SK-N-SH (cell line): ENCODE results near the gene ZMYND8. TPM values are rescaled to one million over a fixed set of nuclear protein-coding genes. Genes with fewer than 3 reads are reported as not detected.

ENCODE experiments used
- CTCF ChIA-PET: fragments of 300-600, 350-600 bp; formaldehyde crosslinking; extraction: SDS; loops from one replicate; lab custom pipeline; 2021; lab: Yijun Ruan, JAX
- POLR2A ChIA-PET: fragments of 350-600 bp; sonication (Branson Sonifier 250); formaldehyde crosslinking; extraction: SDS; loops from one replicate; lab custom pipeline; 2020; ENCODE audit warnings: antibody characterized with exemption, inconsistent platforms; lab: Yijun Ruan, JAX
- DNase-seq: peaks from one replicate; pipeline ENCODE4 v3.0.0; 2012
- H2AFZ ChIP-seq: fragments of 200-600 bp; sonication (generic); 2 replicates; pipeline ENCODE4 v1.8.1; 2016; ENCODE audit warnings: antibody characterized with exemption, mild to moderate bottlenecking, low read depth
- H3F3A ChIP-seq: fragments of 200-600 bp; sonication (generic); replicated peaks from 2 replicates; pipeline ENCODE3; 2016; ENCODE audit warnings: antibody characterized with exemption, mild to moderate bottlenecking; ENCODE audit not compliant: insufficient read depth
- H3K27ac ChIP-seq, 2 experiments: fragments of 200-500 bp in 1 of 2; fragments of 200-600 bp in 1 of 2; sonication (Bioruptor generic) in 1 of 2; sonication (generic), shearing (Covaris generic) in 1 of 2; 2 replicates each; pipeline versions ENCODE4 v1.5.1 to v1.6.1; 2014 to 2016; ENCODE audit warnings: low read depth in 2 of 2, inconsistent platforms in 1 of 2, low read length in 1 of 2, mild to moderate bottlenecking in 1 of 2, mixed read lengths in 1 of 2
- H3K27me3 ChIP-seq: fragments of 200-600 bp; sonication (generic), shearing (Covaris generic); 2 replicates; pipeline ENCODE4 v1.6.1; 2016; ENCODE audit warnings: mixed run types; ENCODE audit not compliant: insufficient read depth
- H3K36me3 ChIP-seq, 2 experiments: fragments of 200-500 bp in 1 of 2; fragments of 200-600 bp in 1 of 2; sonication (Bioruptor generic) in 1 of 2; sonication (generic) in 1 of 2; replicated peaks in 1 of 2; 2 replicates each; pipeline versions ENCODE3 to v1.5.1; 2014 to 2016; ENCODE audit warnings: low read length in 1 of 2, mild to moderate bottlenecking in 1 of 2; ENCODE audit not compliant: insufficient read depth in 2 of 2, control insufficient read depth in 1 of 2
- H3K4me1 ChIP-seq, 2 experiments: fragments of 200-500 bp in 1 of 2; fragments of 200-600 bp in 1 of 2; sonication (Bioruptor generic) in 1 of 2; sonication (generic), shearing (Covaris generic) in 1 of 2; 2 replicates each; pipeline versions ENCODE4 v1.5.1 to v1.6.1; 2014 to 2016; ENCODE audit warnings: low read depth in 1 of 2, low read length in 1 of 2, mixed run types in 1 of 2; ENCODE audit not compliant: insufficient read depth in 2 of 2, control insufficient read depth in 1 of 2
- H3K4me2 ChIP-seq: fragments of 200-600 bp; sonication (generic), shearing (Covaris generic); 2 replicates; pipeline ENCODE4 v1.6.1; 2017; ENCODE audit warnings: mixed run types
- H3K4me3 ChIP-seq, 2 experiments: fragments of 200-500 bp in 1 of 2; fragments of 200-600 bp in 1 of 2; sonication (Bioruptor generic) in 1 of 2; sonication (generic), shearing (Covaris generic) in 1 of 2; 2 replicates each; pipeline versions ENCODE4 v1.5.1 to v1.8.1; 2014 to 2016; ENCODE audit warnings: low read depth in 2 of 2, inconsistent platforms in 1 of 2, low read length in 1 of 2, mild to moderate bottlenecking in 1 of 2, mixed read lengths in 1 of 2, moderate library complexity in 1 of 2
- H3K79me2 ChIP-seq: fragments of 200-600 bp; sonication (generic); 2 replicates; pipeline ENCODE4 v1.8.1; 2017; ENCODE audit warnings: mild to moderate bottlenecking; ENCODE audit not compliant: insufficient read depth
- H3K9ac ChIP-seq: fragments of 200-600 bp; sonication (generic); 2 replicates; pipeline ENCODE4 v1.6.1; 2017; ENCODE audit warnings: mixed run types
- H3K9me2 ChIP-seq: fragments of 200-600 bp; sonication (generic); 2 replicates; pipeline ENCODE4 v1.6.1; 2017; ENCODE audit warnings: mixed run types
- H3K9me3 ChIP-seq: fragments of 200-600 bp; sonication (generic); 2 replicates; pipeline ENCODE4 v1.6.1; 2017; ENCODE audit warnings: mixed run types, mild to moderate bottlenecking, moderate library complexity
- H4K20me1 ChIP-seq: fragments of 200-600 bp; sonication (generic); 2 replicates; pipeline ENCODE4 v1.6.1; 2017; ENCODE audit warnings: mild to moderate bottlenecking, mixed run types; ENCODE audit not compliant: insufficient read depth
- EP300 ChIP-seq, 2 experiments: IDR thresholded peaks; 2 replicates each; pipeline versions ENCODE4 v1.4.0 to v1.6.1; 2012; ENCODE audit warnings: borderline replicate concordance in 1 of 2, low read depth in 1 of 2, low read length in 1 of 2
- FOSL2 ChIP-seq: IDR thresholded peaks from 2 replicates; pipeline ENCODE4 v1.4.0; 2012; ENCODE audit warnings: low read depth, mild to moderate bottlenecking, moderate library complexity, borderline replicate concordance
- FOXJ3 ChIP-seq: sonication (generic); formaldehyde crosslinking; IDR thresholded peaks from 2 replicates; pipeline ENCODE4 v1.5.1; 2020; ENCODE audit warnings: mild to moderate bottlenecking, missing genetic modification reagents
- GATA2 ChIP-seq: sonication (generic); formaldehyde crosslinking; IDR thresholded peaks from 2 replicates; pipeline ENCODE4 v1.5.0; 2020; ENCODE audit warnings: mild to moderate bottlenecking, missing genetic modification reagents
- SIN3A ChIP-seq: IDR thresholded peaks from 2 replicates; pipeline ENCODE4 v1.6.1; 2012; ENCODE audit warnings: low read depth, mild to moderate bottlenecking, low read length, moderate library complexity, borderline replicate concordance
- TCF12 ChIP-seq: IDR thresholded peaks from 2 replicates; pipeline ENCODE4 v1.4.0; 2012
- WGBS: methylation state at CpG from one replicate; pipeline ENCODE4 v1.1.6; 2017; ENCODE audit warnings: low lambda C conversion rate; 5-methylcytosine and 5-hydroxymethylcytosine counted together
- polyA plus RNA-seq, 3 experiments: library from polyadenylated mRNA; depleted of rRNA; stranded (reverse); fragments of >200 nt; gene quantifications; 2 replicates each; pipeline ENCODE4 v1.2.3, GENCODE V29; 2012
- TF ChIP-seq, protein P1 (sequence below): IDR thresholded peaks from 2 replicates; pipeline ENCODE4; 2012
- TF ChIP-seq, protein P2 (sequence below): IDR thresholded peaks from 2 replicates; pipeline ENCODE4 v1.4.0; 2012; ENCODE audit warnings: low read depth
- TF ChIP-seq, protein P3 (sequence below): IDR thresholded peaks from 2 replicates; pipeline ENCODE4 v1.6.1; 2012; ENCODE audit warnings: mild to moderate bottlenecking, low read depth, low read length, moderate library complexity

The ZMYND8 gene
- polyA plus RNA-seq, 1 of the 3 experiments (the other 2 are of a cell fraction), result 25.3 TPM

DNA sequence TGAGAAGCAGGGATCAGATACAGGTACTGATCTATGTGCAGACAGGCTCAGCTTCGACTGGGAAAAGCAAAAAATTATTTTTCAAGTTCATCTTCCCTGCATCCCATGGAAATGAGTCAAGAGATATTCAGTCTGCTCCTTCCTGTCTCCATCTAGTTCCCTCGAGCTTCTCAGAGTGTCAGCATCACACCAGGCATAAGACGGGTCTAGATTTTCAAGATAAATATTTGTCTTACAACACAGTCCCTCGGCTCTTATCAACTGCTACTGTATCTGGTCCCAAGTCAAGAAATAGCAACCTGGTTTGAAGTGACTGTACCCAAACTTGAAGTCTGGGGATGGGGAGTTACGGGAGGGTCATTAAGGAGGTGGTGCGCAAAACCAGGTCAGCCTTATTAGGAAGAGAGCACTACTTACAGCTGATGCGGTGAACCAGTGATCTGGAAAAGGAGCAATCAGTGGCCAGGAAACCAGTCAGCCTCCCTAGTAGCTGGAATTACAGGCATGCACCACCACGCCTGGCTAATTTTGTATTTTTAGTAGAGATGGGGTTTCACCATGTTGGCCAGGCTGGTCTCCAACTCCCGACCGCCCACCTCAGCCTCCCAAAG is 29.7 kb downstream of the ZMYND8 start:
- peaks cover 17% of the 10 kb centered on the region for H3F3A ChIP-seq
- no peaks in the 10 kb centered on the region for H3K27me3 ChIP-seq
- H2AFZ ChIP-seq, result no peak overlapping the region
- no peak overlapping the region for H3K4me3 ChIP-seq
- H3K4me1 ChIP-seq, result peaks cover 17 to 22% of the 10 kb centered on the region in 2 experiments; a peak in 3 of 4 replicates
- peak overlapping the region; percentile 16 to 93; a peak in 3 of 4 replicates for H3K27ac ChIP-seq
- CTCF ChIA-PET, result interaction anchor here (1.6 to 3.0 kb wide), 3 partner anchors 54 to 57 kb away, joined by 3 to 22 read pairs (median 13); no protein-coding TSS in a partner anchor
- no peaks in the 10 kb centered on the region for H3K9me3 ChIP-seq
- H3K36me3 ChIP-seq, result peaks cover 0 to 8% of the 10 kb centered on the region in 2 experiments
- H3K9me2 ChIP-seq, result no peaks in the 10 kb centered on the region
- H3K79me2 ChIP-seq, result peaks cover 99% of the 10 kb centered on the region
- WGBS, result 55% methylated on average over 10 of the region's 10 CpGs
- TF ChIP-seq, protein P1, sequence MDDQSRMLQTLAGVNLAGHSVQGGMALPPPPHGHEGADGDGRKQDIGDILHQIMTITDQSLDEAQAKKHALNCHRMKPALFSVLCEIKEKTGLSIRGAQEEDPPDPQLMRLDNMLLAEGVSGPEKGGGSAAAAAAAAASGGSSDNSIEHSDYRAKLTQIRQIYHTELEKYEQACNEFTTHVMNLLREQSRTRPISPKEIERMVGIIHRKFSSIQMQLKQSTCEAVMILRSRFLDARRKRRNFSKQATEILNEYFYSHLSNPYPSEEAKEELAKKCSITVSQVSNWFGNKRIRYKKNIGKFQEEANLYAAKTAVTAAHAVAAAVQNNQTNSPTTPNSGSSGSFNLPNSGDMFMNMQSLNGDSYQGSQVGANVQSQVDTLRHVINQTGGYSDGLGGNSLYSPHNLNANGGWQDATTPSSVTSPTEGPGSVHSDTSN, result peak; percentile 24; the same call in 1 of the 2 replicates
- TF ChIP-seq TCF12, result peak; percentile 41
- TF ChIP-seq FOXJ3 (CRISPR knock-in tag), result no peak
- TF ChIP-seq FOSL2, result 0 out of 2 replicates have a peak, but pooled peaks have one; percentile 16
- TF ChIP-seq, protein P2, sequence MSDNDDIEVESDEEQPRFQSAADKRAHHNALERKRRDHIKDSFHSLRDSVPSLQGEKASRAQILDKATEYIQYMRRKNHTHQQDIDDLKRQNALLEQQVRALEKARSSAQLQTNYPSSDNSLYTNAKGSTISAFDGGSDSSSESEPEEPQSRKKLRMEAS, result peak; percentile 43; the same call in 1 of the 2 replicates
- TF ChIP-seq, protein P3, sequence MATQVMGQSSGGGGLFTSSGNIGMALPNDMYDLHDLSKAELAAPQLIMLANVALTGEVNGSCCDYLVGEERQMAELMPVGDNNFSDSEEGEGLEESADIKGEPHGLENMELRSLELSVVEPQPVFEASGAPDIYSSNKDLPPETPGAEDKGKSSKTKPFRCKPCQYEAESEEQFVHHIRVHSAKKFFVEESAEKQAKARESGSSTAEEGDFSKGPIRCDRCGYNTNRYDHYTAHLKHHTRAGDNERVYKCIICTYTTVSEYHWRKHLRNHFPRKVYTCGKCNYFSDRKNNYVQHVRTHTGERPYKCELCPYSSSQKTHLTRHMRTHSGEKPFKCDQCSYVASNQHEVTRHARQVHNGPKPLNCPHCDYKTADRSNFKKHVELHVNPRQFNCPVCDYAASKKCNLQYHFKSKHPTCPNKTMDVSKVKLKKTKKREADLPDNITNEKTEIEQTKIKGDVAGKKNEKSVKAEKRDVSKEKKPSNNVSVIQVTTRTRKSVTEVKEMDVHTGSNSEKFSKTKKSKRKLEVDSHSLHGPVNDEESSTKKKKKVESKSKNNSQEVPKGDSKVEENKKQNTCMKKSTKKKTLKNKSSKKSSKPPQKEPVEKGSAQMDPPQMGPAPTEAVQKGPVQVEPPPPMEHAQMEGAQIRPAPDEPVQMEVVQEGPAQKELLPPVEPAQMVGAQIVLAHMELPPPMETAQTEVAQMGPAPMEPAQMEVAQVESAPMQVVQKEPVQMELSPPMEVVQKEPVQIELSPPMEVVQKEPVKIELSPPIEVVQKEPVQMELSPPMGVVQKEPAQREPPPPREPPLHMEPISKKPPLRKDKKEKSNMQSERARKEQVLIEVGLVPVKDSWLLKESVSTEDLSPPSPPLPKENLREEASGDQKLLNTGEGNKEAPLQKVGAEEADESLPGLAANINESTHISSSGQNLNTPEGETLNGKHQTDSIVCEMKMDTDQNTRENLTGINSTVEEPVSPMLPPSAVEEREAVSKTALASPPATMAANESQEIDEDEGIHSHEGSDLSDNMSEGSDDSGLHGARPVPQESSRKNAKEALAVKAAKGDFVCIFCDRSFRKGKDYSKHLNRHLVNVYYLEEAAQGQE, result no peak
- no peak for TF ChIP-seq GATA2 (CRISPR knock-in tag)
- peak in 1 of 2 experiments; percentile 19; a peak in 1 of 4 replicates for TF ChIP-seq EP300 (IDR thresholded peaks at IDR 0.05; ENCODE audit: borderline replicate concordance in 1 of 2, low read depth in 1 of 2, low read length in 1 of 2)
- TF ChIP-seq, all 33 proteins: peak for 5
- Histone ChIP-seq H3K4me2 (peak overlapping the region; percentile 56), H4K20me1 (no peaks in the 10 kb centered on the region; the same call in 1 of the 2 replicates), H3K9ac (peak overlapping the region; percentile 66; the same call in 1 of the 2 replicates)
- POLR2A ChIA-PET, result no interaction called here
- no peak for DNase-seq

DNA sequence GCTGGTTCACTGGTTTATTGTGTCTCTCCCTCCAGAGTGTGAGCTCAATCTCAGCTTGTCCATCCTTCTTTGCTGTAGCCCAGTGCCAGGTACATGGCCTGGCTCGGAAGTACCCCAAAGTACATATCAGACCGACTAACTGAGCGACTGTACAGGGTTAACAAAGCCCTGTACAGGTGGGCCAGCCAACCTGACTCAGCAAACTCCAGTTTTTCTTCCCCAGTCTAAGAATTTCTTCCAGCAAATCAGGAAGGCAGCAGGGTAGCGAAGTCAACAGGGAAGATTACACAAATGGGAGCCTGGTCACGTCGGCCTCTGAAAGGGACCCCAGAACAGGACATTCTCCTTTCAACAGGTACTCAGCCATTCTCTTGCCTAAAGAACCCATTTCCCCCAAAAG is 31.3 kb downstream of the ZMYND8 start:
- H3K9me3 ChIP-seq, result no peaks in the 10 kb centered on the region
- no peaks in the 10 kb centered on the region for H3K9me2 ChIP-seq
- no peak overlapping the region for H3K4me2 ChIP-seq
- no peak overlapping the region for H3K9ac ChIP-seq
- H3F3A ChIP-seq, result peaks cover 15% of the 10 kb centered on the region
- no peaks in the 10 kb centered on the region for H3K27me3 ChIP-seq
- H3K79me2 ChIP-seq, result peaks cover 99% of the 10 kb centered on the region
- no peak overlapping the region for H3K4me3 ChIP-seq
- ChIA-PET CTCF (interaction anchor here (0.6 to 3.0 kb wide), 4 partner anchors 9 to 59 kb away, joined by 3 to 13 read pairs (median 4); no protein-coding TSS in a partner anchor), POLR2A (no interaction called here)
- TF ChIP-seq SIN3A, result no peak
- H4K20me1 ChIP-seq, result no peaks in the 10 kb centered on the region; the same call in 1 of the 2 replicates
- H3K36me3 ChIP-seq, result peaks cover 0 to 8% of the 10 kb centered on the region in 2 experiments
- H3K27ac ChIP-seq, result peak overlapping the region in 1 of 2 experiments; percentile 93; a peak in 2 of 4 replicates
- no peak overlapping the region for H2AFZ ChIP-seq
- DNase-seq, result no peak
- WGBS, result 99% methylated on average over 6 of the region's 6 CpGs
- peaks cover 9 to 16% of the 10 kb centered on the region in 2 experiments; a peak in 3 of 4 replicates for H3K4me1 ChIP-seq
